ENCODE data around the gene UST. TPM values are rescaled to one million over a fixed set of nuclear protein-coding genes. Genes with fewer than 3 reads are reported as not detected.

The UST gene
- polyA plus RNA-seq, 1 donor (not counting 4 experiments of a cell fraction or from before 2014, with no cell fraction given) = 6.1 TPM

DNA sequence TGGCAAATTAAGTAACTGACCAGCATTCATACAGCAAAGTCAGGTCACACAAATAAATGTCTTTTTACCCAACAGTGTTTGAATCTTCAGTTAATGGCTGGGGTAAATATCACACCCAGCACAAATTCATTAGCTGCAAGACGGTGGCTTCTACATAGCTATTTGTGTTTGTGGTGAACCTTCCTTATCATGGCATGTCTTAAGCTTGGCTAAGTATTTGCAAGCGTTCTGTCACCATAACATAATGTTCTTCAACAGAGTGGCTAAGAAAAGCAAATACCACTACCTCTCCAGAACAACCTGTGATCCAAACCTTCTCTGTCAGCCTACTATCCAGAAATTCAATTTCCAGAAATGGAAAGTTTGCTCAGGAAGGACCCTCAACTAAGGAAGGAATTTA, 315.1 kb downstream of the UST start:
- H3K4me3 ChIP-seq (ENCODE audit: control insufficient read depth in 2 of 3, extremely low read depth in 1 of 3, insufficient read depth in 2 of 3, low read depth in 1 of 3, low read length in 3 of 3) = no peak overlapping the region
- TF ChIP-seq, protein P1, sequence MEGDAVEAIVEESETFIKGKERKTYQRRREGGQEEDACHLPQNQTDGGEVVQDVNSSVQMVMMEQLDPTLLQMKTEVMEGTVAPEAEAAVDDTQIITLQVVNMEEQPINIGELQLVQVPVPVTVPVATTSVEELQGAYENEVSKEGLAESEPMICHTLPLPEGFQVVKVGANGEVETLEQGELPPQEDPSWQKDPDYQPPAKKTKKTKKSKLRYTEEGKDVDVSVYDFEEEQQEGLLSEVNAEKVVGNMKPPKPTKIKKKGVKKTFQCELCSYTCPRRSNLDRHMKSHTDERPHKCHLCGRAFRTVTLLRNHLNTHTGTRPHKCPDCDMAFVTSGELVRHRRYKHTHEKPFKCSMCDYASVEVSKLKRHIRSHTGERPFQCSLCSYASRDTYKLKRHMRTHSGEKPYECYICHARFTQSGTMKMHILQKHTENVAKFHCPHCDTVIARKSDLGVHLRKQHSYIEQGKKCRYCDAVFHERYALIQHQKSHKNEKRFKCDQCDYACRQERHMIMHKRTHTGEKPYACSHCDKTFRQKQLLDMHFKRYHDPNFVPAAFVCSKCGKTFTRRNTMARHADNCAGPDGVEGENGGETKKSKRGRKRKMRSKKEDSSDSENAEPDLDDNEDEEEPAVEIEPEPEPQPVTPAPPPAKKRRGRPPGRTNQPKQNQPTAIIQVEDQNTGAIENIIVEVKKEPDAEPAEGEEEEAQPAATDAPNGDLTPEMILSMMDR (optimal IDR thresholded peaks at IDR 0.05 in 1 of 3, IDR thresholded peaks at IDR 0.05 in 1 of 3, conservative IDR thresholded peaks at IDR 0.05 in 1 of 3; ENCODE audit: extremely low read depth in 1 of 3, insufficient read depth in 2 of 3, low read length in 3 of 3) = no peak
- TF ChIP-seq EZH2 (IDR thresholded peaks at IDR 0.05; ENCODE audit: low read length) = no peak
- no peak overlapping the region for H2AFZ ChIP-seq (ENCODE audit: control insufficient read depth, low read length)
- no peaks in the 10 kb centered on the region for H3K36me3 ChIP-seq (ENCODE audit: control insufficient read depth in 2 of 2, extremely low read depth in 1 of 2, insufficient read depth in 2 of 2, low read length in 2 of 2)
- H3K79me2 ChIP-seq (ENCODE audit: control insufficient read depth, insufficient read depth, low read length) = no peaks in the 10 kb centered on the region
- H3K4me2 ChIP-seq (ENCODE audit: control insufficient read depth, extremely low read depth, insufficient read depth, low read depth, low read length) = no peak overlapping the region
- no peaks in the 10 kb centered on the region for H3K9me1 ChIP-seq (ENCODE audit: control insufficient read depth, extremely low read depth, insufficient read depth, low read length)
- H3K27me3 ChIP-seq (ENCODE audit: control insufficient read depth, extremely low read depth, insufficient read depth, low read length) = no peaks in the 10 kb centered on the region
- DNase-seq (ENCODE audit: low read depth, low spot score) (no peak), FAIRE-seq (no peak)
- no peak overlapping the region for H3K27ac ChIP-seq (ENCODE audit: control insufficient read depth, insufficient read depth, low read length)
- no peaks in the 10 kb centered on the region for H3K4me1 ChIP-seq (ENCODE audit: control insufficient read depth, extremely low read depth, insufficient read depth, low read length)
- H3K9ac ChIP-seq (ENCODE audit: control insufficient read depth, extremely low read depth, insufficient read depth, low read length) = no peak overlapping the region
- H3K9me3 ChIP-seq (ENCODE audit: control insufficient read depth, low read depth, low read length) = no peaks in the 10 kb centered on the region
- no peaks in the 10 kb centered on the region for H4K20me1 ChIP-seq (ENCODE audit: control insufficient read depth, extremely low read depth, insufficient read depth, low read length)
- dilution Hi-C loops (cut with MboI; ENCODE audit: extremely low pct_ligation_motif_present, low sequenced_read_pairs) = no loop called here

DNA sequence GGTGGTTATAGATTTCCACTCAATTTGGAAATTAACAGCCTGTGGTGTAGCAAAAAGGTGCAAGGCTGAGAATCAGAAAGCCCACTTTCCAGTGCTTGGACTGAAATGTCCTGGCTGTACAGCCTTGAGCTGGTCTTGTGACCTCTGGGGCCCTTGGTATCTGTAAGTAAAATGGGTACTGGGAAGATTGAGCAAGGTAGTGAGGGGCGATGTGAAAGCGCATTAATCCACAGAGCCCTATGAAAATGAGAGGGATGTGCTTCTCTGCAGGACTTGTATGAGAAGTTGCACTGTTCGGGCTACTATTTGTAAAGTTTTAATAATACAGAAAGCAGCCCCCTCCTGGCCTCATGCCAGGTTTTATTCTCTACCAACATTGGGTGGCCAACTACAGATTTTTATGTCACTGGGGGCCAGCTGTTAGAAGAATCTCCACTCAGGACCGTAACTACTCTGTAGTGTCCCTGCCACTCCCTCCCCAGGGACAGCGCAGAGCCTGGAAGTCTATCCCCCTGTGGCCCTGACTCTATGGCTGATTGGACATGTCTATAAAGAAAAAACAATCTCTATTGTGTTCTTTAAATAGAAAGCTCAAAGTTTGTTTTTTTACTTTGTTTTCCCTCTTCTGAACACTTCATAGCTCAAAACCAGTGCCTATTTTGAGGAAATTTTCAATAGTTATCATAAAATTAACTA, 316.0 kb downstream of the UST start:
- TF ChIP-seq, protein P1 (optimal IDR thresholded peaks at IDR 0.05 in 1 of 3, IDR thresholded peaks at IDR 0.05 in 1 of 3, conservative IDR thresholded peaks at IDR 0.05 in 1 of 3; ENCODE audit: extremely low read depth in 1 of 3, insufficient read depth in 2 of 3, low read length in 3 of 3) = no peak
- no peak for TF ChIP-seq EZH2 (IDR thresholded peaks at IDR 0.05; ENCODE audit: low read length)
- H3K4me2 ChIP-seq (ENCODE audit: control insufficient read depth, extremely low read depth, insufficient read depth, low read depth, low read length) = no peak overlapping the region
- no peak overlapping the region for H3K27ac ChIP-seq (ENCODE audit: control insufficient read depth, insufficient read depth, low read length)
- H3K36me3 ChIP-seq (ENCODE audit: control insufficient read depth in 2 of 2, extremely low read depth in 1 of 2, insufficient read depth in 2 of 2, low read length in 2 of 2) = no peaks in the 10 kb centered on the region
- DNase-seq (ENCODE audit: low read depth, low spot score) (no peak), FAIRE-seq (no peak)
- H3K9me3 ChIP-seq (ENCODE audit: control insufficient read depth, low read depth, low read length) = no peaks in the 10 kb centered on the region
- H3K4me1 ChIP-seq (ENCODE audit: control insufficient read depth, extremely low read depth, insufficient read depth, low read length) = no peaks in the 10 kb centered on the region
- no peak overlapping the region for H3K9ac ChIP-seq (ENCODE audit: control insufficient read depth, extremely low read depth, insufficient read depth, low read length)
- no peaks in the 10 kb centered on the region for H3K27me3 ChIP-seq (ENCODE audit: control insufficient read depth, extremely low read depth, insufficient read depth, low read length)
- H3K9me1 ChIP-seq (ENCODE audit: control insufficient read depth, extremely low read depth, insufficient read depth, low read length) = no peaks in the 10 kb centered on the region
- H3K79me2 ChIP-seq (ENCODE audit: control insufficient read depth, insufficient read depth, low read length) = no peaks in the 10 kb centered on the region
- no peaks in the 10 kb centered on the region for H4K20me1 ChIP-seq (ENCODE audit: control insufficient read depth, extremely low read depth, insufficient read depth, low read length)
- no peak overlapping the region for H2AFZ ChIP-seq (ENCODE audit: control insufficient read depth, low read length)
- dilution Hi-C loops (cut with MboI; ENCODE audit: extremely low pct_ligation_motif_present, low sequenced_read_pairs) = no loop called here
- no peak overlapping the region for H3K4me3 ChIP-seq (ENCODE audit: control insufficient read depth in 2 of 3, extremely low read depth in 1 of 3, insufficient read depth in 2 of 3, low read depth in 1 of 3, low read length in 3 of 3)
